Esophagus muscularis mucosa (tissue), 3 donors: ENCODE results near the gene TENM4.

Source experiments
- POLR2A ChIP-seq: fragments of 450-650 bp; IDR thresholded peaks from one replicate; pipeline ENCODE4 v1.6.1; 2017; ENCODE audit warnings: antibody characterized with exemption, moderate library complexity, mild to moderate bottlenecking, low read depth
- TF ChIP-seq, protein P1 (sequence below), 3 experiments: fragments of 200-600 bp in 2 of 3; fragments of 450-650 bp in 1 of 3; sonication (generic) in 2 of 3; IDR thresholded peaks; one replicate each; pipeline ENCODE4 v1.5.1; 2017 to 2019; ENCODE audit warnings: antibody characterized with exemption in 3 of 3, mild to moderate bottlenecking in 2 of 3, moderate library complexity in 1 of 3

DNA sequence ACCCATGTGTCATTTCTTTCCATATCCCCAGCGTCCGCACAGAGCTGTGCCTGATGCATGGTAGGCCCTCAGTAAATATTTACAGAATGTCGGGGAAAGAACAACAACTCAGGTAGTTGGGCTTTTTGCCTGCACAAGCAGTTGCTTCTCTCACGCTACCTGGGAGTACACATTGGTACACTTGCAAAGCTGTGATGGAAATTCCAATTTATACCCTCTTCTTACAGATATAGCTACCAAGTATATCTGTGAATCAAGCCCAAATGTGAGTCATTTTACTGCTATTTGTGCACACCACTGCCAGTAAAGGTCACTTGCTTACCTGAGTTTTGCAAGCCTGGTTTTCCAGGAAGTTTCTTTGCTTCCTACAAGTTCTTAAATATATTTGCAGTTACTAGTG is 533.2 kb downstream of the TENM4 start:
- TF ChIP-seq, protein P1, sequence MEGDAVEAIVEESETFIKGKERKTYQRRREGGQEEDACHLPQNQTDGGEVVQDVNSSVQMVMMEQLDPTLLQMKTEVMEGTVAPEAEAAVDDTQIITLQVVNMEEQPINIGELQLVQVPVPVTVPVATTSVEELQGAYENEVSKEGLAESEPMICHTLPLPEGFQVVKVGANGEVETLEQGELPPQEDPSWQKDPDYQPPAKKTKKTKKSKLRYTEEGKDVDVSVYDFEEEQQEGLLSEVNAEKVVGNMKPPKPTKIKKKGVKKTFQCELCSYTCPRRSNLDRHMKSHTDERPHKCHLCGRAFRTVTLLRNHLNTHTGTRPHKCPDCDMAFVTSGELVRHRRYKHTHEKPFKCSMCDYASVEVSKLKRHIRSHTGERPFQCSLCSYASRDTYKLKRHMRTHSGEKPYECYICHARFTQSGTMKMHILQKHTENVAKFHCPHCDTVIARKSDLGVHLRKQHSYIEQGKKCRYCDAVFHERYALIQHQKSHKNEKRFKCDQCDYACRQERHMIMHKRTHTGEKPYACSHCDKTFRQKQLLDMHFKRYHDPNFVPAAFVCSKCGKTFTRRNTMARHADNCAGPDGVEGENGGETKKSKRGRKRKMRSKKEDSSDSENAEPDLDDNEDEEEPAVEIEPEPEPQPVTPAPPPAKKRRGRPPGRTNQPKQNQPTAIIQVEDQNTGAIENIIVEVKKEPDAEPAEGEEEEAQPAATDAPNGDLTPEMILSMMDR (IDR thresholded peaks at IDR 0.05), result no peak
- TF ChIP-seq POLR2A, result no peak
